GM21737 (cell line): Measurements from ENCODE around the gene RIMBP2.

Experiments
- ATAC-seq: cut with Tn5 transposase; IDR thresholded peaks from one replicate; pipeline ENCODE4 v1.9.1; 2021; ENCODE audit warnings: mild to moderate bottlenecking, moderate library complexity; ENCODE audit not compliant: unreplicated experiment

The RIMBP2 gene

DNA sequence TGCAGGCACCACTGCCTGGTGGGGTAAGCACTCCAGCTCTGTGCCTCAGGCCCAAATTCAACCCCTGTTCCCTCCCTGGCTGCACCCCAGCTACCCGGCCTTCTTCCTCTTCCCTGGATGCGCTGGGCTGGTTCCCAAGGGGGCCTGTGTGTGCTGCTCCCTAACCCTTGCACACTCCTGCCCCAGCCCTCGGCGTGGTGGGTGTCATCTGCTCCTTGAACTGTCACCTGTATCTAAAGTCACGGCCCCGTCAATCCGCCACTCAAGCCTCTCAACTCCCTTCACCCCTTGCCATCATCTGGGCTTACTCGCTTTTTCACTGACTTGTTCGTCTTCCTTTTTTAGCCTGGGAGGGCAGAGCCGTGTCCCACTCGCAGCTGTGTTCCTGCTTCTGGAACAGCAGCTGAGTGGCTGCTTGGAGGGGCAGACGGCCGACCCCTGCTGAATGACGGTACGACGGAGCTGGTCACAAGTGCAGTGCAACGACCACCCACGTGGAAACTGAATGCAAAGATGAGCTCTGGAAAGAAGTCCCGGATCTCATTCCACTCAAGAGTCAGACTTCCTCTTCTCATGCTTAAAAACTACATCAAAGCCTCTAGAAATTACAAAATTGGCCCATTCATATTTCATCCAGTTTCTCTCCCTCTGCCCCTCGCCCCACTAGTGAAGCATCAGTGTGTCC lies 239.5 kb downstream of the RIMBP2 start:
- ATAC-seq = no peak

DNA sequence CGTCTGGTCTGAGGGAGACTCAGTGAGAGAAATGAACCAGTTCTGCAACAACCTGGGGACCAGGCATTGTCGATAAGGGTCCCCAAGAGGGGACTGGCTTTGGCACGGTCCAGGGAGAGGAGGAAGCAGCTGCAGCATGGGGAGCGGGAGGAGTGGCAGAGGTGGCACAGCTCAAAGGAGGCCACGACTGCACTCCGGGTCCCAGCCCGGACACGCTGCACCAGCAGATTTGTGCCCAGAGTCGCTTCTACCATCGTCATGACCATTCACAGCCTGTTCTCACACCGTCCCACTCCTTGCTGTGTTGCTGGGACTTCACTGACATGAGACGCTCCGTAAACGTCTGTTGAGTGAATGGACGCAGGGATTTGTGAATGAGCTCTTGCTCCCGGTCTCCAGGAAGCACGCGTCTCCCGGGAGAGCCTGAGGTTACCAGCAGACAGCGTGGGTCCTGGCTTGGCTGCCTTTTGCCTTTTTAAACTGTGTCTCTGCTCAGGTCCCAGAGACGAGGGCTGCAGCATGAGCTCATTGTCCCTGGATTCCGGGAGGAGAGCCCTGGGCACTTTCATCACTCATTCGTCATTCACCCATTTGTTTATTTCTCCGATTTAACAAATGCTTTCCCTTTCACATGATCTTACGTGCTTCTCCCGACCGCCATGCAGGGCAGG lies 241.4 kb downstream of the RIMBP2 start:
- ATAC-seq = no peak

DNA sequence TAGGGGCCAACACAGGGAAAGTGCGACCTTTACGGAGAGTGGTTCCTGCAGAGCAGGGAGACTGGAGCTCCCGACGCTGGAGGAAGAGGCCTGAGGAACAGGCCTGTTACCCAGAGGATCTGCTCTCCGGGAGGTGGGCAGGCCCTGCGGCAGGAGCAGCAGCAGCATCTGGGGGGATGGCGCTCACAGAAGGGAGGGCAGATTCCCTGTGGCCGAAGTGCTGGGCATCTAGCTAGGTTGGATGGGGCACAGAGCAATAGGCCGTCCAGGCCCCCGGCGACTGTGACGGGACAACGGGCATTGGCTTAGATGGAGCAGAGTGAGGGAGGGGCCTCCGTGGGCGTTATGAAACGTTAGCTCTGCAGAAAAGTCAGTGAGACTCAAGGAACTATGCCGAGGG lies 242.8 kb downstream of the RIMBP2 start:
- ATAC-seq = no peak

DNA sequence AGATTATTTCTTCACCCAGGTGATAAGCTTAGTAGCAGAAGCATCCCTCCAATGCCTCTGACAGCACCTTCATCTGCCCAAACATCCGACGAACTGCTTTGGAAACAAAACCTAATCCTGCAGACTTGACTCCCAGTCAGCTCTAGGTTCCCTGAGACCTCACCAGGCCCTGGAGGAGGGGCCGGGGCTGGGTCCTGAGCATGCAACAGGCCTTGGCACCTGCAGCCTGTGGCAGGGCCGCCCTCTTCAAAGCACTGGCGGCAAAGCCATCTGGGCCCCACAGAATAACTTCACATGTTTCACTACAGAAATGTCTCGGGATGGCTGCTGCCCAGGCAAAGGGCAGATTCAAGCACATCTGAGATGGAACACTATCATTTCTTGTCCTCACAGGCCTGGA lies 245.1 kb downstream of the RIMBP2 start:
- no peak for ATAC-seq

DNA sequence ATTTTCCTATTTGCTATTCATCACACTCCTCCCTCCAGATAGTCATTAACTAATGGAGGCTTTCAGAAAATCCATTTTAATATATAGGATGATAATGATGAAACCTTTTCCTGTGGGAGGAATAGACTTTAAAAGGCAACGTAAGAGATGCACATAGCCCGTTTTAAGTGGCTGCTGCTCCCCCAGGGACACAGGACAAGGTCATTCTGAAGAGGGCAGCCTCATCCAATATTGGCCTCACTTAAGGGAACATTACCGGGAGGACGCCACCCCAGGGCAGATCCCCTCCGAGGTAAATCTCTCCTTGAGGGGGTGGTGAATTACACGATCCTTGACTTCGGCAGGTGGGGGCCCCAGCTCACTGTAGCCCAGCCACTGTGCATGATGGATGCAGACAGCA lies 246.5 kb downstream of the RIMBP2 start:
- no peak for ATAC-seq

DNA sequence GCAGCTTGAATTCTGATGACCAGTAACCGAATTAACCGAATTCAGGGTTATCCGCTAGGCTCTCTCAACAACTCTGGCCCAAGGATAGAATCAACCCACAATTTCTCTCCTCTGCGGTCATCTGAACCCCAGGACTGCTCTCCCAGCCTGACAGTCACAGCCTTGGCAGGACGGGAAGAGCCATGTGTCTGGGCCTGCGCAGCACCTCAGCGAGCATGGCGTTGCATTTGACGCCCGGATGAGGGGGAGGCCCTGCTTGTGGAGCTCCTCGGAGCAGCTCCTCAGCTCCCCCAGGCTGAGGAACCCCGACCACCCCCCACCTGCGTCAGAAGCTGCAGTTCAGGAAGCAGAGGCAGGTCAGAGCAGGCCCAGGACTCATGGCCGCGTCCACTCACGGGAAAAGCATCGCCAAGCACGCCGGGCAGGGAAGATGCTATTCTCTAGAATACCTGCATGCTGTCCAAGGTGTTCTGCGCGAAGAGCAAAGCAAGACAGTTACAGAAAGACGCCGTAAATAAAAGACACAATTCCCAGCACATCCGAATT lies 247.3 kb downstream of the RIMBP2 start:
- ATAC-seq = no peak

DNA sequence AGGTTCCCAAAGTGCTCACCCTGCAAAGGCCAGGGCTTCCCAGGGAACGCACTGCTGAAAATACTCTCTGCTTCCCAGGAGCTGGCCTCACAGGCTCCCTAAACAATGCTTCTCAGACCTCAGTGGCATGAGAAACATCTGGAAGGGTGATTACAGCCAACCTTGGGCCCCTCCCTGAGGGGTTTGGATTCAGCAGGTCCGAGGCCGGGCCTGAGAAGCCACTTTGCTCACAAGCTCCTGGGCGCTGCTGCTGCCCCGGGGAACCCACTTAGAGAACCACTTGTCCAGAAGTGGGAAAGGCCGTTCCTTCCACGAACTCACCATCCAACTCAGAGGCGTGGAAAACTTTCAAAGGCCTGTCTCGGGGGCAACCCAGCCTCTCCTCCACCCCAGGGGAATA lies 247.9 kb downstream of the RIMBP2 start:
- ATAC-seq = no peak

DNA sequence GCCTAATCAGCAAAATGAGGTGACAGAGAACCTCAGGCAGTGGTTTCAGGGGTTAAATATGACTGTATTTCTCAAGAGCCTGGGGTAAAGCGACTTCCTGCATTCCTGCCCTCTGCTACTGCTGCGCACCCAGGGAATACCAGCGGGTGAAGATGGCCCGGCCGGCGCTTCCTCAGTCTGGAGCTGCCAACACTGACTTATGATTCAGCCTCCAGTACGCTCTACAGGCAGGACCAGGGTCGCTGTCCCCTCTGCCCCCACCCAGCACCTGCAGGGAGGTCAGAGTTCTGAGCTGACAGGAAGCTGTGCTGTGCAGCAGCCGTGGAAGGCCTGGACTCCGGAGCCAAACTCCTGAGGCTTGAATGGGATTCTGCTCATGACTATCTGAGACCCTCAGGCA lies 250.5 kb downstream of the RIMBP2 start:
- no peak for ATAC-seq

DNA sequence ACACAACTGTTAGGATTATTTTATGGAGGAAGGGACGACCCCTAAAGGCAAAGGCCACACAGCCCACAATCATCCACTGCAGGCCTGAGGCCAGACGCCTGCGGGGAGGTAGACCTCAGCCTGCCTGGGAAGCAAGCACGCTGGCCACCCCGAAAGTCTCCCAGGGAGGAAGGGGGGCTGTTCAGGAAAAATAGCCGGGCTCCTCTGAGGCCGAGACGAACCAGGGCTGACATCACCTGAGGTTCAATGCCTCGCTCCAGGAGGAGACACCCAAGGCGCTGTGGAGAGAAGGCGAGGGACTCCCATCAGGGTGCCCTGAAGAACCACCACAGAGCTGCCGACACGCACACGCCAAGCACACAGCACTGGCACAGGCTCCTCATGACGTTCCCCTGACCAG lies 251.1 kb downstream of the RIMBP2 start:
- no peak for ATAC-seq

DNA sequence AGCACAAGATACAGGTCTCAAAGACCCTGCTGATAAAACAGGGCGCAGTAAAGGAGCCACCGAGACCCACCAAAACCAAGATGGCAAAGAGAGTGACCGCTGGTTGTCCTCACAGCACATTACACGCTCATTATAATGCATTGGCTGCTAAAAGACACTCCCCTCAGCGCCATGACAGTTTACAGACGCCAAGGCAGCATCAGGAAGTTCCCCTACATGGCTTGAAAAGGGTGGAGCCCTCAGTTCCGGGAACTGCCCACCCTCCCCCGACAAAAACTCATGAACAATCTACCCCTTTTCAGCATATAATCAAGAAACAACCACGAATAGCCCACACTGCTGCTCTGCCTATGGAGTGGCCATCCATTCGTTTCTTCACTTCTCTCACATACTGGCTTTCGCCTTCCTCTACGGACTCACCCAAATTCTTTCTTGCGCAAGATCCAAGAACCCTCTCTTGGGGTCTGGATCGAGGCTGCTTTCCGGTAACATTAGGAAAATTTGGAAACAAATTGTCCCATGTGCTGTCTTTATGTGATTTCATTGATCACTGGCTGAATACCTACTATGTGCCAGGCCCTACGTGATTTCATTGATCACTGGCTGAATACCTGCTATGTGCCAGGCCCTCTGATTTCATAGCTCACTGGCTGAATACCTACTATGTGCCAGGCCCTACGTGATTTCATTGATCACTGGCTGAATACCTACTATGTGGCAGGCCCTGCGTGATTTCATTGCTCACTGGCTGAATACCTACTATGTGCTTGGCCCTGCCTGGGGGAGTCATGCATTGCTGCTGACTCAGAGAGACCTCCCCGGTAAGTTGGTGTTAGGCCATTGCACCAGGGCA lies 252.1 kb downstream of the RIMBP2 start:
- no peak for ATAC-seq

DNA sequence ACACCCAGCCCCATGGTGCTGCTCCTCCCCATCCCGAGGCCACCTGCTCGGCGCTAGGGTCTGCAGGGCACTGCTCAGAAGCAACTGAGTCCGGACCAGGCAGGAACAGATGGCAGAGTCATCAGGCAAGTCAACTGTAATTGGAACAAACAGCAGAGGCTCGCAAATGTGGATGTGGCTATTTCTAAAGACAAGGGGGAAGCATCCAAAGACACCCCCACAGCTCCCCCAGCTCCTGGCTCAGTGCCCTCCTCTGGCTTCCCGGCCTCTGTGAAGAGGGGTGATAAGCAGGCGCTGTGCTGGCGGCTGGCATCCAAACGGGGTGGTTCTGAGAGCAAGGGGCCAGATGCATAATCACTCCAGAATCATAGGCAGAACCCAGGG lies 252.8 kb downstream of the RIMBP2 start:
- no peak for ATAC-seq

DNA sequence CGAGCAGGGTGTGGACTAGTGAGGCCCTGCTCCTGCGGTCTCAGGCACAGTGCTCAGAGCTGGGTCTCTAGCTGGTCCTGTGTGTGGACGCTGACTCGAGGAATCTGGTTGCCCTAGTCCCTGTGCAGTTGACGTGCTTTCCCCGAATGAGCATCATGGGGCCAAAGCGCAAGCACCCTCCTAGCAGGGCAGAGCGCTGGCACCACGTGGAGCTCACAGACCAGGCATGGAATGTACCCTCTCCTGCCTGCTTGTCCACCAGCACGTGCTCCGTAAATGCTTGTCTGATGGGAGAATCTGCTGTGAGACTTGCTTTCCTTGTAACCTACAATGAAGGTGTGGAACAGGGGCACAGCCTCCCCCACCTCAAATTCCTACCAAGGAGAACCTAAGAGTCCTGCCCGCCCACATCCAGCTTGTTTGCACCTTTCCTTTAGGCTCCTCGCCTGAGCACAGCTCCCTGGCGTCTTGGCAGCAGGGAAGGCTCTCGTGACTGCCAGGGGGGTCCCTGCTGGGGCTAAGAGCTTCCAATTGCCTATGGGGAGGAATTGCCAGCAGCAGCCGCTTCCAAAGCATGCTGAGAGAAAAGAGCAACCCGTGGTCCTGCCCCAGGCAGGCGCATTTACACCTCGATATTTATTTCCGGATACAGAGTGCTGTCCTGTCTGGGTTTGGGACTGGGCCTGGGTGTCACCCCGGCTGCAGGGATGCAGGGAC lies 253.4 kb downstream of the RIMBP2 start:
- no peak for ATAC-seq

DNA sequence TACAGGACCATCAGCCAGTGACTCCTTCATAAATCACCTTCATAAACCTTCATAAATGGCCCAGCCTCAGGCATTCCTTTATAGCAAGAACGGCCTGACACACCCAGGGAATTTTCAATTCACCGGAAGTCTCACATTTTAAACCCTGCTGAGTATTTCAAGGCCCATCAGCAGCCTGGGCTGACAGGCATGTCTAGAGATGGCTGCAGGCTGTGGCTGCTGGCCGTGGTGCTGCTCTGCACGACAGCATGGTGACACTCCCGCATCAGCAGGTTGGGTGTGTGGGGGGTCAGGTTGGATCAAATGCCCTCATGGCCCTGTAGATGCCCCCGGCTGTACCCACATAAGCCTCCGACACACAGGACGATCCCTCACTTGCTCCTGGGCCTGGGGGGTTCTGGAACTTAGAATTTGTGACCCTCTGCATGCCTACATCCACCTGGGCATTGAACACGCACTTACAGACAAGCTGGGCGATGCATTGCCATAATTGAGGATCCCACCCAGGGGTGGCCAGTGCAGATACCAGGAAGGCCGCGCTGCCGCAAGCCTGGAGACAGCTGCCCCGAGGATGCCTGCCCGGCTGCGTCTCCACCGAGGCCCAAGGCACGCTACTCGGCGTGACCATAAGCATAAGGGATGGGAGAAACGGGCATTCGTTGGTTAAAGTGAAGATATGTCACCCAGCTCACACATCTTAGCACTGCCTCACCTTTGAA lies 254.1 kb downstream of the RIMBP2 start:
- ATAC-seq = no peak

DNA sequence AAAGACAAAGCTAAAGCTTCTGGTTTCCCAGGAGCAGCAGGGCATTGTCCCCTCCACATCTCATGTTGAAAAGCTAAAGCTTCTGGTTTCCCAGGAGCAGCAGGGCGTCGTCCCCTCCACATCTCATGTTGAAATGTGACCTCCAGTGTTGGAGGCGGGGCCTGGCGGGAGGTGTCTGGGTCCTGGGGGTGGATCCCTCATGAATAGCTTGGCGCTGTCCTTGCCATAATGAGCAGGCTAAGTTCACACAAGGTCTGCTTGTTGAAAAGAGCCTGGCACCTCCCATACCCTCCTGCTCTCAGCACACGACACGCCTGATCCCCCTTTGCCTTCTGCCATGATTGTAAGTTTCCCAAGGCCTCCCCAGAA lies 254.7 kb downstream of the RIMBP2 start:
- no peak for ATAC-seq

DNA sequence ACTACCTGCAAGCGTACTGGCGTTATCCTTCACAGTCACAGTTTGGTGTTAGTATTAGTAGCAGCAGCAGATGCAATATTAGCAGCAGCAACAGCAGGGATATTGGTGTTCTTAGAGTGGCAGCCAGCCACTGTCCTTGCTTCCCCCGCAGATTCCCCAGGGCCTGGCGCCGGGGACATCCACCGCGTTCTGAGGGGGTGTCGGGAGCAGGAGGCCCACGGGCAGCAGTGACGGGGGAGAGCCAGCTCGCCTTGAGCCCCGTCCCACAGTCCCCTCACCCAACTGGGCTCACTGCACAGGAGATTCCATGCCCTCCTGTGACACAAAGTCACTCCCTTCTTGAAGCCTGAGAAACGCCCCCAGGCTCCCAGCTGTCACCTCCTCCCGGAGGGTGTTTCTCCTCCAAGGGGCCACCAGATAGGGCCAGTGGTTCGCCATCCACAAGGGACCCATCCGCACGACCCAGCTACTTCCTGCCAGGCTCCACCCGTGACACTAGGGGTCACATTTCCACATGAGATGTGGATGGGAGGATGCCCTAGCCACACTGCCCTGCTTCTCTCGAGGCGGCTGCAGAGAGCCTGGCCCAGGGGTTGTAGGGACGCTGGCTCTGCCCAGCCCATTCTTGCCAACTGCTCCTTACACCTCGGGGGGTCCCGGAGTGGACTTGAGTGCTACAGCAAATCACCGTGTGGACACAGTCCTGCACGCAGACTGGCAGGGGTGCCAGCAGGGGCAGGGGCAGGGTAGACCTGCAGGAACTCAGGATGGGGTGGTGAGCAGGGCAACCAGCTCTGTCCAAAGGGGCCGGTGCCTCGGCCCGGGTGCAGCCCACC lies 255.3 kb downstream of the RIMBP2 start:
- no peak for ATAC-seq

DNA sequence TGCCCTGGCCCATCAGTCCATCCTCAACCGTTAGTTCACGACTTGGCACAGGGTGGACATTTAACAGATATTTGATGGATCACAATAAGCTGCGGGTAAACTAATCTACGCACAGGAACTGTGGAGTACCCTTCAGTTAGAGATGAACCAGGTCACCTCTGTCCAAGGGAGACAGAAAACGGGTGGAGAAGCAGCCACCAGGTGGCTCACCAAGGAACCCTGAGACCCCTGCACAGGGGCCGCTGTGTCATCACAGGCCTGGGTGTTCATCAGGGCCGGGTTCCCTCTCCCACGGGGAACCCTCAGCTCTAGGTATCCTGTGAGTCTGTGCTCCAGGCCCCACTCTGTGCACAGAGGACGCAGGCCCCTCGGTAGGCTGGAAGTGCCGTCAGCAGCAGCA lies 256.2 kb downstream of the RIMBP2 start:
- no peak for ATAC-seq

DNA sequence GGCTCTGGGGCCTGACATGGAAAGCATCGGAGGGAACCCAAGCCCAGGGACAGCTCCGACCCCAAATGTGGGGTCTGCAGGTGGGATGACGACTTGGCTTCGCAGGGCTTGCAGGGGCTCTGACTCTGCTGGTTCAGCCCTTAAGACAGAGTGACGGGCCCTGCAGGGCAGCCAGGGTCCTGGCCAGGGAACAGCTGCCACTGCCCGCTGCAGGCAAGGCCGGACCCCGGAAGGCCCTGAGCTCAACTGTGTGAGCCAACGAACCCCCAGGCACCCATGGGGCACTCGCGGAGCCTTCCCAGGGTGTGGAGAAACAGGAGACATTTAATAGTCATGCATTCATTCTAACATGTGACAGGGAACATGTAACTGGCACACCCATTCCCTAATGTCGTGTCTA lies 257.8 kb downstream of the RIMBP2 start:
- no peak for ATAC-seq

DNA sequence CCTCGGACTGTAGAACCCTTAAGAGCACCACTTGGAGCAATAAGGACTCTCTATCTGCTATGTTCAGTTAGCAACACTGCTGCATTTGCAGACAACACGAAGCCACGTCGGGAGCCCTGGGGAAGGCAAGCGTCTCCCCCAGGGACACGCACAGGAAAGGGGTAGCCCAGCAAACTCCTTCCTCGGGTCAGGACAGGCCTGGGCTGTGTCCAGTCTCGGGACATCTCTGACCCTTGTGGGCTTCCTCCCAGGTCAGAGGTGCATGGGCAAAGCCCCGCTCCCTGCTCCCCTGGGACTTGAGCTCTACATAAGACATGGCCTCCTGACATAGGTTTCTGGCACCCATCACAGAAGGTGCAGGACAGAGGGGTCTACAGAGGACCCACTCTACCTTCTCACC lies 258.9 kb downstream of the RIMBP2 start:
- no peak for ATAC-seq

DNA sequence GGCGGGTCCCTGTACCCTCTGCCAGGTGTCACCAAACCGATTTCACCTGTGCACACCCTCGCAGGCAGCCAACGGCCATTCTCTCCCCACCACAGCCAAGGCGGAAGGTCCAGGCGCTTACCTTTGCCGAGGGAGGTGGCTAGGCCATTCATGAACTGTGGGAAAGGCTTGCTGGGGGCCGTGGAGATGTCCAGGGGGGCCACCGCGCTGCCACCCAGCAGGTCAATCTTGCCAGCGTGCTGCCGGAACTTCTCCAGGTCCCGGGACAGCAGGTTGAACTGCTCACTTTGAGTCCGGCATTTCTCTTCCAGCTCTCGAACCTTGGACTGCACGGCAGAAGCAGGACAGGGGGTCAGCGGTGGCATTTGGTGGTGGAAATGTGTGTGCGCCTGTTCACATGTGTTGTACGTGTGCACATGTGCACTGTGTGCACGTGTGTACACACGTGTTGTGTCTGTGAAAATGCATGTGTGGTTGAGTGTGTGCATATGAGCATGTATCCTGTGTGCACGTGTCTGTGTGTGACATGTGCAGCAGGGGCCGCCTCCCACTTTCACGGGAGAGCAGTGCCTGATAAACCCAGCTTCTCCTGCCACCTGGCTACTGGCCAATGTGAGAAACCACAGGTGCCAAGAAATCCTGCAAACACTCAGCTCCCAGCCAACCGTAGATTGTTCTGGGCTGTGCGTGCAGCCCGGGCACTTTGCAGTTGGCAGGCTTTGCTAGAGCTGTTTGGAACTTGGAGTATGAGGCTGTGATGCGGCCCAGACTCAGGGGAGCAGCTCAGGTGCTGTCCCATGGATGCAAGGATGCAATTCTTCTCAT lies 259.5 kb downstream of the RIMBP2 start:
- no peak for ATAC-seq
